Endothelial cell of umbilical vein (primary cell): ENCODE measurements around the gene TRABD. TPM values are rescaled to one million over a fixed set of nuclear protein-coding genes. Genes with fewer than 3 reads are reported as not detected.

Experiments used
- BruUV-seq: library from RNA; stranded (reverse); fragments of 400-500 nt; replicated peaks from 2 replicates; lab custom pipeline; 2021; lab: Mats Ljungman, UMichigan
- CTCF ChIA-PET: fragments of 300-600, 350-600 bp; sonication (Branson Sonifier 250); formaldehyde crosslinking; loops from one replicate; lab custom pipeline; 2021; ENCODE audit warnings: antibody characterized with exemption, inconsistent platforms; lab: Charles Lee
- POLR2A ChIA-PET: fragments of 300-600, 350-600 bp; sonication (Branson Sonifier 250); formaldehyde crosslinking; loops from one replicate; lab custom pipeline; 2021; ENCODE audit warnings: antibody characterized with exemption, inconsistent platforms; lab: Charles Lee
- DNase-seq: peaks from one replicate; pipeline ENCODE4 v3.0.0-alpha.2; 2011; ENCODE audit warnings: low read depth, low spot score
- FAIRE-seq: peaks from 2 replicates; lab custom pipeline; 2011; peaks lifted over from hg19 to GRCh38; lab: Jason Lieb, UNC
- H2AFZ ChIP-seq: 2 replicates; pipeline ENCODE4 v1.6.0; 2012; ENCODE audit warnings: low read depth, low read length, control low read depth, inconsistent platforms
- H3K27ac ChIP-seq: 2 replicates; pipeline ENCODE4 v1.5.1; 2011; ENCODE audit warnings: low read depth, mild to moderate bottlenecking, control low read depth, low read length, moderate library complexity; ENCODE audit not compliant: insufficient read depth
- H3K27me3 ChIP-seq, 2 experiments: 2 replicates each; pipeline versions ENCODE4 v1.6.0 to v1.6.1; 2011; ENCODE audit warnings: low read length in 2 of 2, mixed read lengths in 1 of 2; ENCODE audit not compliant: control insufficient read depth in 2 of 2, insufficient read depth in 2 of 2
- H3K36me3 ChIP-seq, 2 experiments: 2 replicates in 1 of 2; 3 replicates in 1 of 2; pipeline ENCODE4 v1.5.1; 2011; ENCODE audit warnings: low read length in 2 of 2, mild to moderate bottlenecking in 1 of 2, moderate library complexity in 1 of 2; ENCODE audit not compliant: control insufficient read depth in 2 of 2, insufficient read depth in 2 of 2; ENCODE audit errors: extremely low read depth in 1 of 2
- H3K4me1 ChIP-seq: 3 replicates; pipeline ENCODE4 v1.5.1; 2011; ENCODE audit warnings: mild to moderate bottlenecking, low read length; ENCODE audit not compliant: control insufficient read depth, insufficient read depth; ENCODE audit errors: extremely low read depth
- H3K4me2 ChIP-seq: 2 replicates; pipeline ENCODE4 v1.6.1; 2011; ENCODE audit warnings: low read length, control low read depth, mixed read lengths; ENCODE audit not compliant: insufficient read depth
- H3K4me3 ChIP-seq, 3 experiments: fragments of 200-600 bp in 1 of 3; sonication (generic), shearing (Covaris generic) in 1 of 3; replicated peaks in 1 of 3; 2 replicates each; pipeline ENCODE4 v1.5.1; 2011 to 2016; ENCODE audit warnings: control low read depth in 3 of 3, low read length in 3 of 3, mild to moderate bottlenecking in 2 of 3, inconsistent platforms in 1 of 3, low read depth in 1 of 3, moderate library complexity in 1 of 3; ENCODE audit not compliant: insufficient read depth in 1 of 3
- H3K79me2 ChIP-seq: 2 replicates; pipeline ENCODE4 v1.6.0; 2012; ENCODE audit warnings: low read length, inconsistent platforms; ENCODE audit not compliant: control insufficient read depth, insufficient read depth
- H3K9ac ChIP-seq: replicated peaks from 2 replicates; pipeline ENCODE3; 2011; ENCODE audit warnings: low read length, control low read depth; ENCODE audit not compliant: insufficient read depth; ENCODE audit errors: extremely low read depth
- H3K9me1 ChIP-seq: replicated peaks from 3 replicates; pipeline ENCODE4 v1.6.0; 2011; ENCODE audit warnings: mild to moderate bottlenecking, low read length; ENCODE audit not compliant: control insufficient read depth, insufficient read depth; ENCODE audit errors: extremely low read depth
- H3K9me3 ChIP-seq: replicated peaks from 2 replicates; pipeline ENCODE4 v1.5.1; 2012; ENCODE audit warnings: low read length, inconsistent platforms; ENCODE audit not compliant: control insufficient read depth, insufficient read depth
- H4K20me1 ChIP-seq: replicated peaks from 2 replicates; pipeline ENCODE3; 2011; ENCODE audit warnings: mild to moderate bottlenecking, low read length; ENCODE audit not compliant: control insufficient read depth, insufficient read depth; ENCODE audit errors: extremely low read depth
- CTCF ChIP-seq, 2 donors: IDR thresholded peaks; 1 replicate in 1 of 2; 2 replicates in 1 of 2; pipeline ENCODE4 v1.5.1; 2011; ENCODE audit warnings: low read length in 2 of 2, mild to moderate bottlenecking in 2 of 2, moderate library complexity in 2 of 2, control low read depth in 1 of 2, inconsistent platforms in 1 of 2, low read depth in 1 of 2; ENCODE audit not compliant: insufficient read depth in 1 of 2; ENCODE audit errors: extremely low read depth in 1 of 2
- EZH2 ChIP-seq: IDR thresholded peaks from 2 replicates; pipeline ENCODE4 v1.6.1; 2012; ENCODE audit warnings: borderline replicate concordance, low read depth, mild to moderate bottlenecking, moderate library complexity, low read length, inconsistent platforms; ENCODE audit not compliant: severe bottlenecking
- FOS ChIP-seq: IDR thresholded peaks from 2 replicates; pipeline ENCODE4 v1.6.1; 2011; ENCODE audit warnings: mild to moderate bottlenecking, low read length, moderate library complexity, borderline replicate concordance; ENCODE audit not compliant: insufficient read depth
- GATA2 ChIP-seq: IDR thresholded peaks from 2 replicates; pipeline ENCODE4 v1.7.0; 2011; ENCODE audit warnings: low read depth, mild to moderate bottlenecking, moderate library complexity, mixed read lengths, low read length; ENCODE audit not compliant: insufficient read length, insufficient read depth
- JUN ChIP-seq: IDR thresholded peaks from 2 replicates; pipeline ENCODE4 v1.6.1; 2011; ENCODE audit warnings: borderline replicate concordance, low read depth; ENCODE audit not compliant: insufficient read length, insufficient read depth
- MAX ChIP-seq: IDR thresholded peaks from 2 replicates; pipeline ENCODE4 v1.6.1; 2011; ENCODE audit not compliant: insufficient read depth, insufficient read length
- MYC ChIP-seq: IDR thresholded peaks from one replicate; pipeline ENCODE4 v1.6.1; 2011; ENCODE audit warnings: mild to moderate bottlenecking, low read depth, low read length
- POLR2A ChIP-seq: IDR thresholded peaks from 2 replicates; pipeline ENCODE4 v1.6.1; 2012; ENCODE audit warnings: low read depth, mild to moderate bottlenecking, control low read depth, low read length
- POLR2AphosphoS5 ChIP-seq: IDR thresholded peaks from 2 replicates; pipeline ENCODE4 v1.6.1; 2012; ENCODE audit warnings: low read depth, mild to moderate bottlenecking, control low read depth, low read length, moderate library complexity; ENCODE audit not compliant: insufficient read depth
- dilution Hi-C: fragments of 300-500 bp; cut with MboI; formaldehyde crosslinking; loops from one replicate; pipeline ENCODE4 v1.15.0; 2019; ENCODE audit warnings: low sequenced_read_pairs; ENCODE audit not compliant: extremely low pct_ligation_motif_present
- intact Hi-C: fragments of 100-400 bp; cut with micrococcal nuclease; formaldehyde crosslinking; loops from one replicate; pipeline ENCODE4 v1.10.0; 2022
- polyA plus RNA-seq, 4 experiments: library from polyadenylated mRNA; depleted of rRNA in 3 of 4; stranded (reverse) in 3 of 4; unstranded in 1 of 4; fragments of >200 nt; gene quantifications; 2 replicates each; pipeline versions ENCODE4 v1.2.1 to v1.2.3, GENCODE V29; 2011 to 2012; ENCODE audit warnings: missing spikeins in 1 of 4
- total RNA-seq: library from RNA; stranded (reverse); gene quantifications from 2 replicates; pipeline ENCODE4 v1.2.3, GENCODE V29; 2021

The TRABD gene
- total and polyA plus RNA-seq, 2 donors (not counting 3 experiments of a cell fraction or from before 2014, with no cell fraction given), result 46.8 to 48.4 TPM

- no peak overlapping the region for H3K4me3 ChIP-seq
- H3K27me3 ChIP-seq, result no peaks in the 10 kb centered on the region
- BruUV-seq, result no TSS peak
- DNase-seq (peak; percentile 45), FAIRE-seq (peak; percentile 72)
- no peak overlapping the region for H3K9ac ChIP-seq
- ChIA-PET CTCF (interaction anchor here (1.0 kb wide), 1 partner anchor 20 kb away, joined by 3 read pairs; no protein-coding TSS in a partner anchor), POLR2A (no interaction called here)
- H3K4me2 ChIP-seq, result no peak overlapping the region
- no peaks in the 10 kb centered on the region for H3K9me1 ChIP-seq
- peak overlapping the region; percentile 3 for H3K27ac ChIP-seq
- H3K79me2 ChIP-seq, result peaks cover 25% of the 10 kb centered on the region
- H3K36me3 ChIP-seq, result peaks cover 0 to 6% of the 10 kb centered on the region in 2 experiments
- dilution Hi-C loops, result no loop called here
- no peaks in the 10 kb centered on the region for H4K20me1 ChIP-seq
- no peak overlapping the region for H2AFZ ChIP-seq
- no peak for TF ChIP-seq MAX
- TF ChIP-seq JUN, result no peak
- TF ChIP-seq POLR2AphosphoS5, result no peak
- peak; percentile 33 for TF ChIP-seq FOS
- H3K9me3 ChIP-seq, result no peaks in the 10 kb centered on the region
- intact Hi-C loops, result no loop called here
- peaks cover 27% of the 10 kb centered on the region for H3K4me1 ChIP-seq
Measured at GRCh38 chr22:50247748-50248147, 62.0 kb downstream of the TRABD start.

GRCh38 chr22:50248196-50249081, 62.7 kb downstream of the TRABD start:
- Histone ChIP-seq H3K4me2 (no peak overlapping the region), H2AFZ (no peak overlapping the region), H3K9me3 (no peaks in the 10 kb centered on the region), H3K27ac (no peak overlapping the region), H3K4me3 (no peak overlapping the region), H3K4me1 (peaks cover 25% of the 10 kb centered on the region), H4K20me1 (no peaks in the 10 kb centered on the region), H3K36me3 (peaks cover 0 to 8% of the 10 kb centered on the region in 2 experiments), H3K9ac (no peak overlapping the region), H3K79me2 (peaks cover 20% of the 10 kb centered on the region), H3K9me1 (no peaks in the 10 kb centered on the region), H3K27me3 (no peaks in the 10 kb centered on the region)
- DNase-seq (no peak), FAIRE-seq (no peak)
- POLR2A ChIA-PET, result no interaction called here
- BruUV-seq, result no TSS peak
- TF ChIP-seq POLR2AphosphoS5, result no peak
- no peak for TF ChIP-seq MYC
- no peak for TF ChIP-seq EZH2
- no peak for TF ChIP-seq JUN
- TF ChIP-seq FOS, result no peak
- no peak for TF ChIP-seq MAX
- TF ChIP-seq POLR2A, result no peak
- TF ChIP-seq GATA2, result no peak
- no peak for TF ChIP-seq CTCF (IDR thresholded peaks at IDR 0.05; ENCODE audit: extremely low read depth in 1 of 2, insufficient read depth in 1 of 2, low read depth in 1 of 2, low read length in 2 of 2)
- intact Hi-C loops, result no loop called here
- CTCF ChIA-PET, result interaction anchor here (1.0 kb wide), 1 partner anchor 19 kb away, joined by 3 read pairs; no protein-coding TSS in a partner anchor
- dilution Hi-C loops, result no loop called here
